ENCODE results near the gene CTNND2. TPM values are rescaled to one million over a fixed set of nuclear protein-coding genes. Genes with fewer than 3 reads are reported as not detected.

Gene CTNND2
- total and polyA plus RNA-seq, 10 donors, result 0.93 to 51.0 (median 21.5) TPM

DNA sequence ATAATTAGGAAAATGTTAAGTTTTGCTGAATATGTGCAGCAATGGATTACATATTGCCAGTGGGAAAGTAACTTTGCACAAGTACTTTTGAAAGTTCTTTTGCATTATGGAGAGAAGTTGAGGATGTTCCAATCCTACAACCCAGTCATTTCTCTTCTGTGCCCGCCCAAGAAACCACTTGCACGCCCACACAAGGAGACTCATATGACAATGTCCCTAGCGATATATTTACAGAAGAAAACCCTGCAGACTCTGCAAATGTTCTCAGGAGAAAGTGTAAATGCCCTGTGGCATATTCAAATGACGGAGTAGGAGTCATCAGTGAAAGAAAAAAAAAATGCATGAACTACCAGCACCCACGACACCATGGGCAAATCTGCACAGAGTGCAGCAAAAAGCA, 356.5 kb downstream of the CTNND2 start:
- no peak for TF ChIP-seq POLR2AphosphoS5 (IDR thresholded peaks at IDR 0.05)
- TF ChIP-seq, protein P1, sequence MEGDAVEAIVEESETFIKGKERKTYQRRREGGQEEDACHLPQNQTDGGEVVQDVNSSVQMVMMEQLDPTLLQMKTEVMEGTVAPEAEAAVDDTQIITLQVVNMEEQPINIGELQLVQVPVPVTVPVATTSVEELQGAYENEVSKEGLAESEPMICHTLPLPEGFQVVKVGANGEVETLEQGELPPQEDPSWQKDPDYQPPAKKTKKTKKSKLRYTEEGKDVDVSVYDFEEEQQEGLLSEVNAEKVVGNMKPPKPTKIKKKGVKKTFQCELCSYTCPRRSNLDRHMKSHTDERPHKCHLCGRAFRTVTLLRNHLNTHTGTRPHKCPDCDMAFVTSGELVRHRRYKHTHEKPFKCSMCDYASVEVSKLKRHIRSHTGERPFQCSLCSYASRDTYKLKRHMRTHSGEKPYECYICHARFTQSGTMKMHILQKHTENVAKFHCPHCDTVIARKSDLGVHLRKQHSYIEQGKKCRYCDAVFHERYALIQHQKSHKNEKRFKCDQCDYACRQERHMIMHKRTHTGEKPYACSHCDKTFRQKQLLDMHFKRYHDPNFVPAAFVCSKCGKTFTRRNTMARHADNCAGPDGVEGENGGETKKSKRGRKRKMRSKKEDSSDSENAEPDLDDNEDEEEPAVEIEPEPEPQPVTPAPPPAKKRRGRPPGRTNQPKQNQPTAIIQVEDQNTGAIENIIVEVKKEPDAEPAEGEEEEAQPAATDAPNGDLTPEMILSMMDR (IDR thresholded peaks at IDR 0.05 in 8 of 11, conservative IDR thresholded peaks at IDR 0.05 in 3 of 11), result no peak
- TF ChIP-seq POLR2A (IDR thresholded peaks at IDR 0.05), result no peak
- WGBS, 5 donors, result 78 to 86% (median 84%) methylated on average over 5 of the region's 5 CpGs
- DNase-seq, result no peak
- no peak overlapping the region for H3K27ac ChIP-seq
- no peak overlapping the region for H3K4me3 ChIP-seq
- H3K36me3 ChIP-seq, result no peaks in the 10 kb centered on the region
- intact Hi-C loops (cut with DNase I; ENCODE audit: low total_unique reads), result no loop called here
- no peaks in the 10 kb centered on the region for H3K9me3 ChIP-seq
- no peaks in the 10 kb centered on the region for H3K4me1 ChIP-seq
- no peaks in the 10 kb centered on the region for H3K27me3 ChIP-seq (replicated peaks in 1 of 7)

DNA sequence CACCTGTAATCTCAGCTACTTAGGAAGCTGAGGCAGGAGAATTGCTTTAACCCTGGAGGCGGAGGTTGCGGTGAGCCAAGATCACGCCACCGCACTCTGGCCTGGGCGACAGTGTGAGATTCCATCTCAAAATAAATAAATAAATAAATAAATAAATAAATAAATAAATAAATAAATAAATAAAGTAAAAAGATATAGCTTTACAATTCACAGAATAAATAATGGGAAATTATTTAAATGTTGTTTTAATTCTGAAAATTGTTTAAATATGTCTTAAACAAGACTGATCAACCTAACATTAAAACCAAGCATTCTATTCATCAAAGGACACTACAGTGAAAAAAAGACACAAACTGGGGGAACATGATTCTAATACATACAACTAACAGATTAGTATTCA, 357.1 kb downstream of the CTNND2 start:
- H3K36me3 ChIP-seq, result no peaks in the 10 kb centered on the region
- no peaks in the 10 kb centered on the region for H3K9me3 ChIP-seq
- DNase-seq, result no peak

DNA sequence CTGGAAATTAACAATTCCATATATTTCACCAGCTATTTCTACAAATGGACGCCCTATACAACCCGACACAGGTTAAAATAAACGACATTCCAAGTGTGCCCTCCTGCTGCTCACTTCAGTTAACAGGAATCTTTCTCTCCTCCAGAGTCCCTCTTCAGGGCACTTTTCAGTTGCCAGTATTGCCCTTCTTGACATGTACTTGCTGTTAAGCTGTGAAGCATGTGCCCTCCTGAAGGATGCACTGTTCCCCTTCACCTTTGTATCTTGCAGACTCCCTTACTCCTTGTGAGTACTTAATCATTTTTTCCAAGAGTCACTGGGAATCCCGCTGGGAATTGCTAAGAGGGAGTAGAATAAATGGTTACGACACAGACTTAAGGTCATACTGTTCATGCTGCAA, 364.1 kb downstream of the CTNND2 start:
- intact Hi-C loops (cut with DNase I; ENCODE audit: low total_unique reads), result no loop called here
- Histone ChIP-seq H3K36me3 (no peaks in the 10 kb centered on the region), H3K9me3 (no peaks in the 10 kb centered on the region), H3K4me3 (no peak overlapping the region), H3K4me1 (no peaks in the 10 kb centered on the region), H3K27ac (no peak overlapping the region), H3K27me3 (replicated peaks in 1 of 7) (no peaks in the 10 kb centered on the region)
- WGBS, 5 donors, result 88 to 94% (median 92%) methylated on average over 5 of the region's 5 CpGs
- TF ChIP-seq POLR2A (IDR thresholded peaks at IDR 0.05) (no peak), POLR2AphosphoS5 (IDR thresholded peaks at IDR 0.05) (no peak)
- TF ChIP-seq, protein P1 (IDR thresholded peaks at IDR 0.05 in 8 of 11, conservative IDR thresholded peaks at IDR 0.05 in 3 of 11), result no peak
- DNase-seq, result no peak

More for the DNA sequence above, 357.1 kb downstream of the CTNND2 start:
- no peaks in the 10 kb centered on the region for H3K27me3 ChIP-seq (replicated peaks in 1 of 7)
- no peak overlapping the region for H3K4me3 ChIP-seq
- intact Hi-C loops (cut with DNase I; ENCODE audit: low total_unique reads), result no loop called here
- H3K4me1 ChIP-seq, result no peaks in the 10 kb centered on the region
- no peak overlapping the region for H3K27ac ChIP-seq
- WGBS, 5 donors, result 96 to 99% (median 97%) methylated on average over 5 of the region's 5 CpGs
- TF ChIP-seq POLR2A (IDR thresholded peaks at IDR 0.05) (no peak), POLR2AphosphoS5 (IDR thresholded peaks at IDR 0.05) (no peak)
- TF ChIP-seq, protein P1 (IDR thresholded peaks at IDR 0.05 in 8 of 11, conservative IDR thresholded peaks at IDR 0.05 in 3 of 11), result no peak

DNA sequence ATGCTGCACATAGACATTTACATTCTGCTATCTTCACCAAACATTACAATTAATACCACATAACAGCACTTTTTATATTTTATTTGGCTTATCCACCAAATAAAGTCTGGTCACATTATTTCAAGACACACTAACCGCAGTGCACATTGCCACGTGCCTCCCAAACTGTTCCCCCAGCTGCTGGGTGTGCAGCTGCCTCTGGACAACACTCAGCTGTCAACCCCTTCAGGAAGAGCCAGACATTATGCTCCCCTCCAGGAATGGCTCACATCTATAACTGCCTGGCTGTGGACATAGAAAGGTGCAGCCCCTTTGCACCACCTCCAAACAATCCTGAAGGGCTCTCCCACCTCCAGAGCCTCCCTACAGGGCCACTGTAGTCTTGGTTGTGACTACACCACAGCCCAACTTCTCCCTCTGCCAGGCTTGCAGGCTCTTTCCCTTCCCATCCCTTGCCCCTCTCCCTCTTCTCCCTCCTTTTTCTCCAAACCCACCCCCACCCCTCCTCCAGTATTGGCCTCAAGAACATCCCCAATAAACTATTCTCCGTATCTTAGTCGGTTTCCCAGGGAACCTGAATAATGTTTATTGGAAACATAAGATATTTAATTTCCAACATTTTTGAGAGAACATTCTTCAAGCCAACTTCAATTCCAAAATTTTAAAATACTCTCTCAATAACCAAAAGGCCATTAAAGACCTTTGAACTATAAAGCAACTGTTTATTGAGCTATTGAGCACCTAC, 372.3 kb downstream of the CTNND2 start:
- H3K36me3 ChIP-seq, result no peaks in the 10 kb centered on the region
- no peaks in the 10 kb centered on the region for H3K27me3 ChIP-seq (replicated peaks in 1 of 7)
- H3K9me3 ChIP-seq, result no peaks in the 10 kb centered on the region
- intact Hi-C loops (cut with DNase I; ENCODE audit: low total_unique reads), result no loop called here
- no peak for DNase-seq
- 82 to 91% (median 82%) methylated on average over 4 of the region's 4 CpGs for WGBS, 5 donors
- TF ChIP-seq POLR2AphosphoS5 (IDR thresholded peaks at IDR 0.05) (no peak), POLR2A (IDR thresholded peaks at IDR 0.05) (no peak)
- TF ChIP-seq, protein P1 (IDR thresholded peaks at IDR 0.05 in 8 of 11, conservative IDR thresholded peaks at IDR 0.05 in 3 of 11), result no peak
- no peaks in the 10 kb centered on the region for H3K4me1 ChIP-seq
- no peak overlapping the region for H3K4me3 ChIP-seq
- no peak overlapping the region for H3K27ac ChIP-seq
